Ishikawa (cell line): ENCODE results near the gene AKAP17A.
A peak's percentile ranks its signal among the peaks of the same experiment; 100 is the strongest.

Experiments used
- CEBPB ChIP-seq: IDR thresholded peaks from 2 replicates; pipeline ENCODE4 v1.6.1; 2012
- CREB1 ChIP-seq: IDR thresholded peaks from 2 replicates; pipeline ENCODE4 v1.6.1; 2012; ENCODE audit warnings: low read depth
- EGR1 ChIP-seq: IDR thresholded peaks from 2 replicates; pipeline ENCODE4 v1.6.1; 2012
- EP300 ChIP-seq: IDR thresholded peaks from 2 replicates; pipeline ENCODE4 v1.6.1; 2012; ENCODE audit warnings: borderline replicate concordance
- FOXM1 ChIP-seq: IDR thresholded peaks from 2 replicates; pipeline ENCODE4 v1.6.1; 2012; ENCODE audit warnings: low read depth, borderline replicate concordance
- MAX ChIP-seq: IDR thresholded peaks from 2 replicates; pipeline ENCODE4 v1.6.1; 2012
- NFIC ChIP-seq: IDR thresholded peaks from 2 replicates; pipeline ENCODE4 v1.6.1; 2012
- RAD21 ChIP-seq: IDR thresholded peaks from 2 replicates; pipeline ENCODE4 v1.6.1; 2012; ENCODE audit warnings: low read depth
- REST ChIP-seq: IDR thresholded peaks from 2 replicates; pipeline ENCODE4 v1.6.1; 2012; ENCODE audit warnings: low read depth, mild to moderate bottlenecking
- TAF1 ChIP-seq: IDR thresholded peaks from 2 replicates; pipeline ENCODE4 v1.6.1; 2012; ENCODE audit warnings: low read depth, mild to moderate bottlenecking
- TCF12 ChIP-seq: IDR thresholded peaks from 2 replicates; pipeline ENCODE4 v1.6.1; 2012; ENCODE audit warnings: low read depth
- TEAD4 ChIP-seq: IDR thresholded peaks from 2 replicates; pipeline ENCODE4 v1.6.1; 2012
- USF1 ChIP-seq: IDR thresholded peaks from 2 replicates; pipeline ENCODE4 v1.6.1; 2012
- YY1 ChIP-seq: IDR thresholded peaks from 2 replicates; pipeline ENCODE4 v1.6.1; 2012; ENCODE audit warnings: low read depth
- ZBTB7A ChIP-seq: IDR thresholded peaks from 2 replicates; pipeline ENCODE4 v1.6.1; 2012; ENCODE audit warnings: low read depth

The AKAP17A gene

GRCh38 chrX:1577845-1578244 is 13.6 kb upstream of the AKAP17A start:
- TF ChIP-seq NFIC = no peak
- TF ChIP-seq MAX = no peak
- TF ChIP-seq TCF12 = no peak
- TF ChIP-seq YY1 = no peak
- TF ChIP-seq REST = no peak

GRCh38 chrX:1578511-1579173 is 12.8 kb upstream of the AKAP17A start:
- TF ChIP-seq REST (no peak), RAD21 (no peak), CEBPB (no peak), TCF12 (no peak), NFIC (no peak), ZBTB7A (no peak), TAF1 (no peak), TEAD4 (no peak), CREB1 (no peak), EP300 (no peak), MAX (no peak), EGR1 (no peak), FOXM1 (no peak), USF1 (no peak), YY1 (no peak)

- no peak for TF ChIP-seq EGR1
- TF ChIP-seq USF1 = no peak
- peak; percentile 53 for TF ChIP-seq RAD21
- TF ChIP-seq TCF12 = no peak
- no peak for TF ChIP-seq YY1
- no peak for TF ChIP-seq MAX
Measured at GRCh38 chrX:1581132-1581531, 10.3 kb upstream of the AKAP17A start.

GRCh38 chrX:1582686-1583437 is 8.5 kb upstream of the AKAP17A start:
- no peak for TF ChIP-seq REST
- no peak for TF ChIP-seq TCF12
- no peak for TF ChIP-seq TEAD4
- no peak for TF ChIP-seq NFIC
- no peak for TF ChIP-seq TAF1
- TF ChIP-seq CEBPB = no peak
- no peak for TF ChIP-seq MAX
- no peak for TF ChIP-seq RAD21
- no peak for TF ChIP-seq FOXM1
- TF ChIP-seq CREB1 = no peak
- TF ChIP-seq USF1 = no peak
- no peak for TF ChIP-seq YY1
- TF ChIP-seq EGR1 = no peak
- no peak for TF ChIP-seq EP300
- no peak for TF ChIP-seq ZBTB7A
